ENCODE data around the gene RAB5IF.
"Not testable (repeated sequence)": the region's sequence is repeated elsewhere in the genome, so short reads cannot be mapped to it uniquely, and the experiment has no call there.

RAB5IF gene, protein sequence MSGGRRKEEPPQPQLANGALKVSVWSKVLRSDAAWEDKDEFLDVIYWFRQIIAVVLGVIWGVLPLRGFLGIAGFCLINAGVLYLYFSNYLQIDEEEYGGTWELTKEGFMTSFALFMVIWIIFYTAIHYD

GRCh38 chr20:36605399-36606157 is at the start of gene RAB5IF:
Gene RAB5IF (plus strand): TSS chr20:36605779. CDS start chr20:36605952, 173 bp downstream.
- peak; percentile 100 for DNase-seq

DNA sequence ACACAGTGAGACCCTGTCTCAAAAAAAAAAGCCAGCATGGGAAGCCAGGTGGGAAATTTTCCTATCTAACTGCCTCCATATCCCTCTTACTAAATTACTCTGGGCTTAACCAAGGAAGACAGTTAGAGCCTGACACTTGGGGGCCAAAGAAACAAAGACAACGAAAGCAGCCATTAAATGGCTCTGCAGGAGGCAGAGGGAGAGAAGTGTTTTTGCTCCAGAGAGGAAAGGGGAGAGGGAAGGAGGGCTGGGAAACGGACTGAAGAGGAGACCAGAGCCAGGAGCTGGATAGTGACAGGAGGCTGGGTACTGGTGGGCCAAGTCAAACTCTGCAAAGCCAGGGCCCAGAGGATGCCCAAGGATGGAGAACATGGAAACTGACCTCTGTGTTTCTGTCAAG is 42.9 kb upstream of the RAB5IF start:
- DNase-seq = no peak

DNA sequence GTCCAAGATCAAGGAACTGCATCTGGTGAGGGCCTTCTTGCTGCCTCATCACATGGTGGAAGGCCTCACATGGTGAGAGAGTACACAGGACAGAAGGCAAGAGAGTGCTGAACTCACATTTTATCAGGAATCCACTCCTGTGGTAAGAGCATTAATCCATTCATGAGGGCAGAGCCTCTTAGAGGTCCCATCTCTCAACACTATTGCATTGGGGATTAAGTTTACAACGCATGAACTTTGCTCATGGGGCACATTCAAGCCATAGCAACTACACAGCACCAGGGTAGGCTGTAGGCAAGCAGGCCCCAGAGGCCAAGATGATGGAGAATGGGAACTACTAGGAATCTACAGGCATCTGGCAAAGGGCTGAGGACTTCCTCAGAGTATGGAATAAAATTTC is 42.2 kb upstream of the RAB5IF start:
- no peak for DNase-seq

- not testable (repeated sequence) for DNase-seq
These were observed 41.4 kb upstream of the RAB5IF start for GRCh38 chr20:36564078-36564725.

GRCh38 chr20:36564726-36565121 is 40.9 kb upstream of the RAB5IF start:
- DNase-seq = not testable (repeated sequence)

GRCh38 chr20:36565520-36565919 is 40.1 kb upstream of the RAB5IF start:
- no peak for DNase-seq

DNA sequence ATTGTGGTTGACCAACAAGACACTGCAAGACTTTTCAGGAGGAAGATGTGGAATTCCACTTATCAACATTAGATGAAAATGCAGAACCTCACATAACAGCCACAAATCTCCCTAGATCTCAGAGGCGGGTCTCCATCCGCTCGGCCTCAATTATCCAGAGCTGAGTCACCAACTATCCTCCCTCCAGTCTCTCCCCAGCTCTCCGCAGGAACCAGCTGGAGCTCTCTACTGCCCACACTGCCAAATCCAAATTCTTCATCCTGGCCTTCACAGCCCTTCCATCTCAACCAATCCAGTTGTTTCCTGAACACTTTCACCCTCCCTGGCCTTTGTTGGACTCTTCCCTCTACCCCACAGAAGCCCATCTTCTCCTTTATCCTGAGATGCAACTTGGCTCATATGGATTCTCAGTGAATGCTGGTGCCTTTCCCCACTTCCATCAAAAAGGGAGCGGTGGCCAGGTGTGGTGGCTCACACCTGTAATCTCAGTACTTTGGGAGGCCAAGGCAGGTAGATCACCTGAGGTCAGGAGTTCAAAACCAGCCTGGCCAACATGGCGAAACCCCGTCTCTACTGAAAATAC is 35.6 kb upstream of the RAB5IF start:
- no peak for DNase-seq

DNA sequence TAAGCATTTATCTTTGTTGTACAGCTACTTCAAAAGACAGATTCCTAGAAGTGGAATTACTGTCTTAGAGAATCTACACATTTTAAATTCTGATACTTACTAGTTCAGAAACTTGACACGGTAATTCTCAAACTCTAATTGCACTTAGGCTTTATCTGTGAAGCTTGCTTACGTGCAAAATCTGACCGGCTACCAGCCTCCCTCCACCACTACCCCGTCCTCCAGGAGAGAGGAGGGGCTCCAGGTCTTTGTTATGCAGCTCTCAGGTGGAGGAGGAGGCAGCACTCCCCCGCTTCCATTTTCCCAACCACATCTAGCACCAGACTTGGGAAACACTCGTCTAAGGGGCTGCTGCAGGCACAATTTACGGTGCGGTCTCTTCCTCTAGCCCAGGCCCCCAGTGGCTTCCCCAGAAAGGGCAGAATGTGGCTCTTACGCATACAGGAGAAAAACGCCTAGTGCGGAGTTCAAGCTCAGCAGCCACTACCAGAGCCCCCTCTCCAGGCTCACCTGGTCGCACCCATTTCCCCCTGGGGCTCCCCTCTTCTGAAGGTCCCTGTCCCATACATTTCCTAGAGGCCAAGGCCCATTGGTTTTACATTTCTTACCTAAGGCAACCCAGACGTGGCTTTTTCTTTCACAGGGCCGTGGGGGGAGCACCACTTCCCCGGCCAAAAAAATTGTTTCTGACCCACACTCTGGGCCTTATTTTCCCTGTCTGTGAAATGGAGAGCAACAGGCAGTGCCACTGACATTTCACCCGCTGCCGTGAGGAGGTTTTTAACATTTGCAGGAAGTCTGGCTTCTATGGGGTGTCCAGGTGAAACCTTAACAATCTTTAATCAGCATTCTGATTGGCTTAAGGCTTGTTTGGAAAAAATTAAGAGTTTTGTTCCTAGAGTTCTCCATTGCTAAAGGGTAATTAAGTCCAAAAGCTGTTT is 33.7 kb upstream of the RAB5IF start:
- no peak for DNase-seq

- DNase-seq = peak; percentile 64
These were observed 32.9 kb upstream of the RAB5IF start for GRCh38 chr20:36572701-36573102.

GRCh38 chr20:36573103-36573797 is 32.3 kb upstream of the RAB5IF start, which contains the start of gene TGIF2:
Gene TGIF2 (plus strand): TSS chr20:36573597. CDS start chr20:36578775, 5,178 bp downstream.
- peak; percentile 92 for DNase-seq

DNA sequence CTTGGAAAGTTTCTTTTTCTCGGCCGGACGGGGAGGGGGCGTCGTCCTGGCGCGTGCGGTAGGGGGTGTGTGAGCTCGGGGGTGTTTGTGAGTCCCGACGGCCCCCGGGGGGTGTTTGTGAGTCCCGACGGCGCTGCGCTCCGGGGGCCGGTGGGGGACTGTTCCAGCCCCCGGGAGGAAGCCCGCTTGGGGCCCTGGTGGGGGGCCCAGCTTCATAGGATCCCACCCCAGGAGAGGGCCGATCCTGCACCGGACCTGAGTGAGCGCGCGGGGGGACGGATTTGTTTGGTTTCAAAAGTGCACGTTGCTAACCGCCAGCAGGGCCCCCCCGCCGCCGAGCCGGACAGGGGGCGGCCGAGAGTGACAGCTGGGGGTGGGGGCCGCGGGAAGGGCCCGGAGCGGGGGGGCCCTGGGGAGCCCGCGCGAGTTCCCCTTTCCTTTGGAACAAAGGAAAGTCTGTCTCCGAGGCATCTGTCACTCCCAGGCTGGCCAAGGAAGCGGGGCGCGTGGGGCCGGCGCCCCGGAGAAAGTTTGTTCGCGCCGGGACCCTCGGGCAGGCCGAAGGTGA is 31.7 kb upstream of the RAB5IF start:
- no peak for DNase-seq

GRCh38 chr20:36574366-36575135 is 31.0 kb upstream of the RAB5IF start:
- peak; percentile 47 for DNase-seq

GRCh38 chr20:36576081-36576445 is 29.5 kb upstream of the RAB5IF start:
- no peak for DNase-seq

GRCh38 chr20:36578356-36579041 is 27.1 kb upstream of the RAB5IF start:
- DNase-seq = no peak

DNA sequence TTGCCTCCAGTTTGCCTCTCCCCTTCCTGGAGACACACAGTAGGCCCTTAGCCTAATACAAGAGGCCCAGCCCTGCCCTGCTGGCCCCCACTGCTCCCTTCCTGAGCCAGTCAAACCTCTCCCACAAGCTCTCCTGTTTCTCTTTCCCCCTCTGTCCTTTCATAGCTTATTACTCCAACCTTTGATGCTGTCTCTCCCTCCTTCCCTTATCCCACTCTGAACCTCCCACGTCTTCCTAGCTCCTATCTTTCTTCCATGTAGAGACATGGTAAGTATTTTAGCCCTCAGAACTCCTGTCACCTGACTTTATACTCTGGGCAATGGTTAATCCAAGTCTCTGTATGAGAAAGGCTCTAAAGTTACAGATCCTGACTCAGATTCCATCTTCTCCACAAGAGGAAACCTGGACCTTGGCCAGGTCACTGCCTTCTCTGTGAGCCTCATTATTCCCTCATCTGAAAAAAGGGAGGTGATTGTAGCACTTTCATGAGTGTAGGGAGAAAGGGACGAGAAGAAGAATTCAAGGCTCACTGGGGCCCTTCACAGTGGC is 25.5 kb upstream of the RAB5IF start:
- DNase-seq = no peak

DNA sequence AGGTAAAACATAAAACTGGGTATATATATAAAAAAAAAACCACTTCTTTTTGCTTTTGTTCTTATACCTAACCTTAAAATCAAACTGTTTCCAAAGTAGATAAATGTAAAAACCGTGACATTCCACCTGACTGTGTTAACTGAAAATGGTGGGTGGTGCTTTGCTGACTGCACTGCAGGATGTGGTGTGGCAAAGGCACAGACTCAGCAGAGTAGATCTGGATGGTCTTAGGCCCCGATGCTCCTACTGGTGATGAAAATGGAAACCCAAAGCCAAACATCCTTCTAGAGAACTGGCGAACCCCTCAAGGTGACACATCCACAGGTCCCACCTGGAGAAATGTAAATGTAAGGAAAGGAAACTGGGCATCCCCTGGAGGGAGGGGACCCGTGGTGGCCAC is 23.3 kb upstream of the RAB5IF start:
- DNase-seq = peak; percentile 52

GRCh38 chr20:36582821-36583220 is 22.8 kb upstream of the RAB5IF start:
- DNase-seq = no peak

DNA sequence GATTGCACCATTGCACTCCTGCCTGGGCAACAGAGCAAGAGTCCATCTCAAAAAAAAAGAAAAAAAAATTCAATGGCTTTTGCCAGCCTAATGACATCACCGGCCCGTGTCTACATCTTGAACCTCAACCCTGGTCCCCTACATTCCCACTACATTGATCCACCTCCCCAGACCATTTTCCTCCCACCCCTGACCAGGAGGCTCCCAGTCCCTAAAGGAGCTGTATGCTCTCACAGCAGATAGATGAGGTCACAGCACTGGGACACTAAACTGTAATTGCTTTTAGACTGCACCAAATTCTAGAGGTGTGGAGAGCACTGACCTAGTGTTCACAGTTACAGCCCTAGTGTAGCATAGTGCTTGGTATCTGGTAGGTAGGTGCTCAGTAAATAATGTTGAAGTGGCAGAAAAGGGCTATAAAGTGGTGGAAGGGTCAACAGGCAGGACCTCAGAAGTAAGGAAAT is 21.5 kb upstream of the RAB5IF start:
- no peak for DNase-seq

DNA sequence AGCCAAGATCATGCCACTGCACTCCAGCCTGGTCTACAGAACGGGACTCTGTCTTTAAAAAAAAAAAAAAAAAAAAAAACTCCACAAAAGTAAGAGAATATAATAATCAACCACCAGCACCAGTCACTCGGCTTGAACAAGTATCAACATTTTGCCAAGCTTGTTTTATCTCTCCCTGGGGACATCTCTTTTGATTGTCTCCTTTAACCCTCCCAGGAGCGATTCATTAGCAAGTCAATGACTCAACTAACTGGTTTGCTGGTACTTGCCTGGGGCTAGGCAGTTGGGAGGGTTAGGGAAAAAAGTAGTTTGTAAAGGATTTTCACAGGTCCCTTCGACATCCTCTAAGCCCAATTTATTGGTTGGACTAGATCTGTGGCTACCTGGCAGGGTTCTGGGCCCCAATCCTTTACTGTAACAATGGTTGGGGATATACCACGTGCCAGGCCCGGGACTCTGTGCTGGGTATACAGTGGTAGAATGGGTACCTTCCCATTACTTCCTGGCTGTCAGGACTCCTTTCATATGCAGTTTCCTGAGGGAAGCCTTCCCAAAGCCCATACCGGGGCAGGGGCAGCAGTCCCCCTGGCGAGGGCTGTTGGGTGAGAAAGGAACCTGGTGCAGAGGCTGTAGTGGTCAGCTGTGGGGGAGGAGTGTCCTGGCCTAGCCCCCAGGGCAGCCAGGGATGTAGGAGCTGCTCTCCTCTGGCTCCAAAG is 20.0 kb upstream of the RAB5IF start:
- DNase-seq = no peak
